MM.1S (cell line): ENCODE results near the gene DDX52.

Source experiments
- CTCF ChIP-seq: fragments of 300-600 bp; sonication (generic); IDR thresholded peaks from 2 replicates; pipeline ENCODE4 v1.5.1; 2016; ENCODE audit warnings: antibody characterized with exemption, low read length, mixed read lengths
- EZH2 ChIP-seq: fragments of 300-600 bp; sonication (generic); optimal IDR thresholded peaks from 2 replicates; pipeline ENCODE3; 2017; ENCODE audit warnings: low read depth, mild to moderate bottlenecking, antibody characterized with exemption, low read length, mixed read lengths

DNA sequence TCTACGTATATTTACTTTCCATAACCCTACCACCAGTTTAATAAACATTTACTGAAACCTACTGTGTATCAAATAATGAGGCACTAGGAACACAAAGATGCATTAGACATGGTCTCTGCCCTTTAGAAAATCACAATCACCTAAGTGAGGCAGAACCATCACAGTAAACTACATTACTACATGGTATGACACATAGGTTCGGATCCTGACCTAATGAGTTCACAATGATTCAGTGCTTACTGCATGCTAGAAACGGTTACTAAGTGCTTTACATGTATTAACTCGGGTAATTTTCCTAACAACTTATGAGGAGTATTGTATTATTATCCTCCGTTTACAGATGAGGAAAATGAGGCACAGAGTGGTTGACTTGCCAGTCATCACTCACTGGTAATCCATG, 28.9 kb downstream of the DDX52 start:
- TF ChIP-seq CTCF (no peak), EZH2 (no peak)
